Fibroblast of pulmonary artery (primary cell): ENCODE data around the gene HEATR5A.

Source experiments
- DNase-seq: peaks from one replicate; pipeline ENCODE4 v3.0.0-alpha.2; 2010; ENCODE audit warnings: low read depth
- H3K4me3 ChIP-seq: replicated peaks from 2 replicates; pipeline ENCODE4 v1.5.1; 2011; ENCODE audit warnings: low read depth, mild to moderate bottlenecking, control low read depth, low read length, moderate library complexity
- TF ChIP-seq, protein P1 (sequence below): IDR thresholded peaks from 2 replicates; pipeline ENCODE4 v1.5.1; 2011; ENCODE audit warnings: mild to moderate bottlenecking, control low read depth, low read length, inconsistent platforms; ENCODE audit errors: missing control alignments

The HEATR5A gene

DNA sequence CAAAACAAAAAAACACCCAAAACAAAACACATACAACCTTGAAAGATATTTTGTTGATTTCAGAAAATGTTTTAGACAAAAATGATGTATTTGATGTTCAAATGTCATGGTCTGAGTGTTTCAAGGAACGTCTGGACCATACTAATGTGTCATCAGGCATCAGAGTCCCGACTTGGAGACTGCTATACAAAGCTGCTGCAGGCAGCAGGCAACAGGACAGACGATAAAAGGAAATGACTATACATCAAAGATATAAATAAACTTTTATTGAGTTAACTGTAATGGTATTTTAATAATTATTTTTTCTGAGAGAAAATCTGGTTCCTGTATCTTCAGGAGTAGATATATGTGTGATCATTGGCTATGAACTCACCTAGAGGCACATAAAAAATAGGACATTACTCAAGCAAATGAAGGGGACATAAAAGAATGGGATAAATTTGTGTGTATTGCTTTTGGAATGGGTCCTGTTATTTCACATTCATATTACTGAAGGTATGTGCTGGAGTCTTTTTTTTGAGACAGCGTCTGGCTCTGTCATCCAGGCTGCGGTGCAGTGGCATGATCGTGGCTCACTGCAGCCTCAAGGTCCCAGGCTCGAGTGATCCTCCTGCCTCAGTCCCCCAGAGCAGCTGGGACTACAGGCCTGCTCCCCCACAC is 125.5 kb downstream of the HEATR5A start:
- TF ChIP-seq, protein P1, sequence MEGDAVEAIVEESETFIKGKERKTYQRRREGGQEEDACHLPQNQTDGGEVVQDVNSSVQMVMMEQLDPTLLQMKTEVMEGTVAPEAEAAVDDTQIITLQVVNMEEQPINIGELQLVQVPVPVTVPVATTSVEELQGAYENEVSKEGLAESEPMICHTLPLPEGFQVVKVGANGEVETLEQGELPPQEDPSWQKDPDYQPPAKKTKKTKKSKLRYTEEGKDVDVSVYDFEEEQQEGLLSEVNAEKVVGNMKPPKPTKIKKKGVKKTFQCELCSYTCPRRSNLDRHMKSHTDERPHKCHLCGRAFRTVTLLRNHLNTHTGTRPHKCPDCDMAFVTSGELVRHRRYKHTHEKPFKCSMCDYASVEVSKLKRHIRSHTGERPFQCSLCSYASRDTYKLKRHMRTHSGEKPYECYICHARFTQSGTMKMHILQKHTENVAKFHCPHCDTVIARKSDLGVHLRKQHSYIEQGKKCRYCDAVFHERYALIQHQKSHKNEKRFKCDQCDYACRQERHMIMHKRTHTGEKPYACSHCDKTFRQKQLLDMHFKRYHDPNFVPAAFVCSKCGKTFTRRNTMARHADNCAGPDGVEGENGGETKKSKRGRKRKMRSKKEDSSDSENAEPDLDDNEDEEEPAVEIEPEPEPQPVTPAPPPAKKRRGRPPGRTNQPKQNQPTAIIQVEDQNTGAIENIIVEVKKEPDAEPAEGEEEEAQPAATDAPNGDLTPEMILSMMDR, result no peak
- peak; percentile 49 for DNase-seq
- H3K4me3 ChIP-seq, result no peak overlapping the region

DNA sequence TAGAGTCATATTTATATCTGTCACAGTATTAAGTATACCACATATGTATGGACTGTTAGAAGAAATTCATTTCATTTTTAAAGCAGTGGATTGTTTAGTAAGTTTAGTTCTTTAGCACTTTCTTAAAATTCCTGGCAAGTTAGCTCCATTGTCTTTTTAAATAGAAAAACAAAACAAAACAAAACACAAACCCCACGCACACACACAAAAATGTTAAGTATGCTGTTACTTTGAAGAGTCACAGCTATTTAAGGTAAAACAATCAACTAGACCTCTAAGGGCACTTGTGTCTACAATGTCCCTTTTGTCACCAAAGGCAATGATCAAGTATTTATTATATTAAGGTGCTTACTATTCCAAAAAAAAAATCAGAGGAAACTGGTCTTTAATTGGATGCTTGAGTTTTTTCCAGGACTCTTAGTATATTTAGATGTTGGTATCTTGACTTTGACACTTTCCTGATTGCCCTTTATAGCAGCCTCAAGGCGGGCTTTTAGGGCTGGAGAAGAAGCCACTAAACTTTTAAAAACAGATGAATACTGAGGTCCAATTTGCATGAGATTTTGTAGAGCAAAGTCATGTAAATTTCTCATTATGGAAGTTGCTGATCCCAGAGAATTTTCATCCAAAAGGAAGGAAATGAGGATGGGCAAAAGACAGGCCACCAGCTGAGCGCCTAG is 127.3 kb downstream of the HEATR5A start:
- TF ChIP-seq, protein P1, result no peak
- no peak overlapping the region for H3K4me3 ChIP-seq
- DNase-seq, result peak; percentile 31

DNA sequence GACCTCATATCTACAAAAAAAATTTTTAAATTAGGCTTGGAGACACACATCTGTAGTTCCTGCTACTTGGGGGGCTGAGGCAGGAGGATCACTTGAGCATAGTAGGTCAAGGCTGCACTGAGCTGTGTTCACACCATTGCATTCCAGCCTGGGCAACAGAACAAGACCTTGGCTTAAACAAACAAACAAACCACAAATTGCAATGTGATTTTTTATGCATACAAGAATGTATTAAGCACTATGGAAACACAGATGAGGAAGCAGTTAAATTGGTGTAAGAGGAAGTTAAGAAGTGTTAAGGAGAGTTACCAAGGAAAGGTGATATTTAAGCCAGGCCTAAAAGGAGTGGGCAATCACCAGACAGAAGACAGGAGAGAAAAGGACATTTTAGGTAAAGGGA is 129.1 kb downstream of the HEATR5A start:
- TF ChIP-seq, protein P1, result no peak
- no peak overlapping the region for H3K4me3 ChIP-seq
- DNase-seq, result peak; percentile 16

DNA sequence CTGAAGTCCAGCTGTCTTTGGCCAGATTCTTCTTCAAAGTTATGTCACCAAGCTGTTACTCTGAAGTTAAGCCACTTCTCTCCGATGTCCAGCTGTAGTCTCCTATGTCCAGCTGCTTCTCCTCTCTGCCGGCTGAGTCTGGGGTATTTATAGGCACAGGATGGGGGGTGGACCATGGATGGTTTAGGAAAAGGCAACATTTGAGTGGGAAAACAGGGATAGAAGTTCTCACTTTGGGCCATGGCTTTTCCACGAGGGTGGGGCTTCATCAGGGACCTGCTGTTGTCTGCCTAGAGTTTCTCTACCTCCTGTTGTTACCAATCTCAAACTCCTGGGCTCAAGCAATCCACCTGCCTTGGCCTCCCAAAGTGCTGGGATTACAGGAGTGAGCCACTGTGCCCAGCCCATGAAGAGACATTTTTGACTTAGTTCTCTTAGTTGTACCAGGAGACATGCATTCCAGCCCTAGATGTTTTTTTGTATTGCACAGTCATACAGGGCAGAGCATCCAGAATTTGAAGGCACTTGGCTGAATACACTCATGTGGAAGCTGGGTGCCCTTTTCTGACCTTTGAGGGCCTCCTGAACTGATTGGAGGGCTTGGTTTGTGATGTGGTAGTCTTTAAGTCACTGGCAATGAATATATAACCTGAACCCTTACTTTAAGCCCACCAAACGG is 132.9 kb downstream of the HEATR5A start:
- H3K4me3 ChIP-seq, result no peak overlapping the region
- TF ChIP-seq, protein P1, result no peak
- no peak for DNase-seq

DNA sequence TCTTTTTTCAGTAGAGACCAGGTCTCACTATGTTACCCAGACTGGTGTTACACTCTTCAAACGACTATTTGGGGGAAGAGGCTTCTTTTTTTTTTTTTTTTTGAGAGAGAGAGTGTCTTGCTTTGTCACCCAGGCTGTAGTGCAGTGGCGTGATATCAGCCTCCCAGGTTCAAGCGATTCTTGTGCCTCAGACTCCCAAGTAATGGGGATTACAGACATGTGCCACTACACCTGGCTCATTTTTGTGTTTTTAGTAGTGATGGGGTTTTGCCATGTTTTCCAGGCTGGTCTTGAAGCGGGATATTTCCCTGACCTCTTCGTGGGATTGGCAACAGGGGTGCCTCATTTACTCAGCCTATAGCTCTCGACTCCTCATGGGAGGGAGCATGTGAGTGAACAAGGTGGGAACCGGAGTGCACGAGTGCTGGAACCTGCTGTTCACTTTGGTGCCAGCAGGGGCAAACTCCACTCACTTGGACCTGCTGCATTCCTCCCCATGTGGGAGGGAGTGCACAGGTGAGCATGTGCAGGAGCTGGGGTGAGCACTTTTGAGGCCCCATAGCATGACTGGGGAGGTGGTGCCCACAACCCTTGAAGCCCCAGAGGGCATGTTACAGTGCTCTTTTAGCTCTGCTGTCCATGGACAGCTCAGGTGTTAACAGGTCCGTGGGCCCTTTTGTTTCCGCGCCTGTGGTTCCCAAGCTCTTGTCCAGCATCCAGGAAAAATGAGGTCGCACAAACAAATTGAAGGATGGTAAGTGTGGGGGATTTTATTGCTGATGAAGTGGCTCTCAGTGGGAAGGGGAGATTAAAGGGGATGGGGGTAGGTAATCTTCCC is 133.7 kb downstream of the HEATR5A start:
- TF ChIP-seq, protein P1, result peak; percentile 26
- DNase-seq, result no peak

DNA sequence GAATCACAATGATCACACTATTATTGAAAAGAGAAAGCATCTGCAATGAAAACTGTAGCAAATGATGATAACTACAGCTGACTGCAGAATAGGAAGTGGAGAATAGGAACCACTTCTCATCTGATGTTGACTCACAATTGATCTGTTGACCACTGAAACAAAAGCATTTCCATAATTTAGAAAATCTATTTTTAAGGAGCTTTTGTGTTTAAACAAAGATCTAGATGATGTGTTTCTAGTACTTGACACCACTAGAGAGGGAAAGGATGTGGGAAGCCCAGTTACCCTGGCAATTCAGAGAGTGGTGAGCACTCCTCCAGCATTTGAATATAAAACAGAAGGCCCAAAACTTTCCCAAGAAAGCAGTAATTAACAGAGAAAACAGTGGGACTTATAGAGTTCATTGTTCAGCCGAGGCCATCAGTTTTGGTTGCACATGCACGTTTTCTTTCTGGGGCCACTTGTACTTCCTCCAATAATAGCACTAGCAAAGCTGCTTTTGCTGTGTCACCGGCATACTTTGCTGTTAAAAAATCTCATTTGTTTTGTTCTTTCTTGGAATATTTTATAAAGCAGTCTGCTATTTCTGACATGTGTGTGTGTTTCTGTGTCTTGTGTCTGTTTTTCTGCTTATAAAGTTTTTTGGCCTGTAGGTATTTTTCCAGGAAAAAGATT is 136.6 kb downstream of the HEATR5A start:
- no peak overlapping the region for H3K4me3 ChIP-seq
- TF ChIP-seq, protein P1, result no peak
- no peak for DNase-seq

More for the DNA sequence above, 133.7 kb downstream of the HEATR5A start:
- H3K4me3 ChIP-seq, result no peak overlapping the region
